ENCODE results near the gene ANKRD63.

ANKRD63 gene

GRCh38 chr15:40329804-40330203 is 46.9 kb upstream of the ANKRD63 start:
- Histone ChIP-seq H3K27me3 (ENCODE audit: insufficient read depth, low read length, poor library complexity) (no peaks in the 10 kb centered on the region), H3K56ac (ENCODE audit: low read length) (no peak overlapping the region), H3K4me3 (ENCODE audit: low read length) (no peak overlapping the region), H4K5ac (ENCODE audit: low read length) (no peak overlapping the region), H3K79me2 (ENCODE audit: control insufficient read depth, insufficient read depth, low read length) (no peaks in the 10 kb centered on the region), H3K4ac (ENCODE audit: low read depth, low read length) (no peak overlapping the region), H2AK5ac (ENCODE audit: low read length) (no peak overlapping the region), H3K4me1 (ENCODE audit: control insufficient read depth, low read depth, low read length) (peaks cover 13% of the 10 kb centered on the region), H3K23ac (ENCODE audit: low read length) (no peak overlapping the region), H3K9ac (ENCODE audit: low read length) (no peak overlapping the region), H2BK120ac (ENCODE audit: low read depth, low read length) (no peak overlapping the region), H3K79me1 (ENCODE audit: low read length) (no peaks in the 10 kb centered on the region), H3K36me3 (ENCODE audit: control insufficient read depth, insufficient read depth, low read length) (no peaks in the 10 kb centered on the region), H3K27ac (ENCODE audit: low read depth, low read length) (no peak overlapping the region), H2BK15ac (replicated peaks; ENCODE audit: low read depth) (no peak overlapping the region), H2BK5ac (ENCODE audit: low read length) (no peak overlapping the region), H3K4me2 (ENCODE audit: low read length) (no peak overlapping the region), H4K8ac (ENCODE audit: low read depth, low read length) (no peak overlapping the region), H3K18ac (ENCODE audit: low read length) (no peak overlapping the region)
- DNase-seq = no peak
- WGBS (ENCODE audit: extremely low coverage, insufficient coverage, low lambda C conversion rate) = no CpG with 5 or more reads among the region's 7 CpGs

- Histone ChIP-seq H3K4me3 (ENCODE audit: low read length) (no peak overlapping the region), H4K5ac (ENCODE audit: low read length) (no peak overlapping the region), H3K27me3 (ENCODE audit: insufficient read depth, low read length, poor library complexity) (no peaks in the 10 kb centered on the region), H2AK5ac (ENCODE audit: low read length) (no peak overlapping the region), H3K18ac (ENCODE audit: low read length) (no peak overlapping the region), H2BK15ac (replicated peaks; ENCODE audit: low read depth) (no peak overlapping the region), H3K23ac (ENCODE audit: low read length) (no peak overlapping the region), H3K4me1 (ENCODE audit: control insufficient read depth, low read depth, low read length) (peaks cover 13% of the 10 kb centered on the region), H2BK5ac (ENCODE audit: low read length) (no peak overlapping the region), H3K27ac (ENCODE audit: low read depth, low read length) (no peak overlapping the region), H4K8ac (ENCODE audit: low read depth, low read length) (no peak overlapping the region), H3K56ac (ENCODE audit: low read length) (peak overlapping the region; percentile 64), H2BK120ac (ENCODE audit: low read depth, low read length) (no peak overlapping the region), H3K4ac (ENCODE audit: low read depth, low read length) (no peak overlapping the region), H3K4me2 (ENCODE audit: low read length) (no peak overlapping the region), H3K79me1 (ENCODE audit: low read length) (no peaks in the 10 kb centered on the region), H3K36me3 (ENCODE audit: control insufficient read depth, insufficient read depth, low read length) (no peaks in the 10 kb centered on the region), H3K79me2 (ENCODE audit: control insufficient read depth, insufficient read depth, low read length) (no peaks in the 10 kb centered on the region), H3K9ac (ENCODE audit: low read length) (no peak overlapping the region)
- WGBS (ENCODE audit: extremely low coverage, insufficient coverage, low lambda C conversion rate) = no CpG with 5 or more reads among the region's 5 CpGs
- DNase-seq = no peak
Observed at GRCh38 chr15:40328751-40329150, 45.9 kb upstream of the ANKRD63 start.

DNA sequence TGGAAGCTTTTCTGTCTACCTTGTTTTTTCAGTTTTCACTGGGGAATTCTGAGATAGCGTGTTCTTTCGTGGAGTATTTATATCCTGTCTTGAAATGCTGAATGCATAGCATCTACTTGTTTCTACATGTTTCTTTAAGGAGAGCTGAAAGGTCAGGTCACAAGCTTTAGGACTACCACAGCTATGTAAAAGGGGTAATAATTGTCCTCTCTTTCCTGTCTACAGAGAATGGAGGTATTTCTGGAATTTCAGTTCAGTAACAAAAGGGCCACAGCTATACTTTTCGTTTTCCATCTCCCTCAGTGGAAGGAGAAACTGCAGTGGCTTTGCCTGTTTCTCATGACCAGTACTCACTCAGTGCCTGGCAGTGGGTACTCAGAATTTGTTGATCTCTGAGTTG is 45.3 kb upstream of the ANKRD63 start:
- no peaks in the 10 kb centered on the region for H3K36me3 ChIP-seq (ENCODE audit: control insufficient read depth, insufficient read depth, low read length)
- peaks cover 13% of the 10 kb centered on the region for H3K4me1 ChIP-seq (ENCODE audit: control insufficient read depth, low read depth, low read length)
- no peak overlapping the region for H3K4me2 ChIP-seq (ENCODE audit: low read length)
- H2BK15ac ChIP-seq (replicated peaks; ENCODE audit: low read depth) = no peak overlapping the region
- no peak overlapping the region for H3K4ac ChIP-seq (ENCODE audit: low read depth, low read length)
- H2AK5ac ChIP-seq (ENCODE audit: low read length) = no peak overlapping the region
- H3K23ac ChIP-seq (ENCODE audit: low read length) = no peak overlapping the region
- H4K8ac ChIP-seq (ENCODE audit: low read depth, low read length) = no peak overlapping the region
- no peak overlapping the region for H2BK120ac ChIP-seq (ENCODE audit: low read depth, low read length)
- H4K5ac ChIP-seq (ENCODE audit: low read length) = no peak overlapping the region
- WGBS (ENCODE audit: extremely low coverage, insufficient coverage, low lambda C conversion rate) = no CpG with 5 or more reads among the region's 3 CpGs
- H3K27me3 ChIP-seq (ENCODE audit: insufficient read depth, low read length, poor library complexity) = no peaks in the 10 kb centered on the region
- peak; percentile 29 for DNase-seq
- no peak overlapping the region for H3K4me3 ChIP-seq (ENCODE audit: low read length)
- H3K79me2 ChIP-seq (ENCODE audit: control insufficient read depth, insufficient read depth, low read length) = no peaks in the 10 kb centered on the region
- no peaks in the 10 kb centered on the region for H3K79me1 ChIP-seq (ENCODE audit: low read length)
- peak overlapping the region; percentile 64 for H3K56ac ChIP-seq (ENCODE audit: low read length)
- H3K9ac ChIP-seq (ENCODE audit: low read length) = peak overlapping the region; percentile 14
- no peak overlapping the region for H3K27ac ChIP-seq (ENCODE audit: low read depth, low read length)
- no peak overlapping the region for H2BK5ac ChIP-seq (ENCODE audit: low read length)
- H3K18ac ChIP-seq (ENCODE audit: low read length) = no peak overlapping the region

DNA sequence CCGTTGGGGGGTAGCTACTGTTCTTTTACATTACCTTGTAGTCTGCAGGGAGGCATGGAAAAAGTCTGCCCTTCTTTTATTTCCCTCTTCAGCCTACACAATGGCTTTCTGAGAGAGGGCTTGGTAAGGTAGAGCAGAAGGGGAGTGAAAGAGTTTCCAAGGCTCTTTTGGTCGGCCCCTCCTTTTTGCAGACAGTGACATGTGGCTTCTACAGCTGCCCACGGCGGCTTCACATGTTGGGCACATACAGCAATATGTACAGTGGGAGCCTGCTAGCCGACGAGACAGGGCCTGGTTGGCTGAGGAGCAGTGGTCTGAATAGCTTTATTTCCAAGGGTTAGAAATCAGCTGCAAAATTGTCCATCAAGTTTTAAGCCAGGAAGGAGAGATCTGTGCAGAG is 44.6 kb upstream of the ANKRD63 start:
- Histone ChIP-seq H2BK15ac (replicated peaks; ENCODE audit: low read depth) (no peak overlapping the region), H2AK5ac (ENCODE audit: low read length) (no peak overlapping the region), H2BK5ac (ENCODE audit: low read length) (no peak overlapping the region), H3K79me2 (ENCODE audit: control insufficient read depth, insufficient read depth, low read length) (no peaks in the 10 kb centered on the region), H3K4ac (ENCODE audit: low read depth, low read length) (no peak overlapping the region), H3K56ac (ENCODE audit: low read length) (no peak overlapping the region), H3K27me3 (ENCODE audit: insufficient read depth, low read length, poor library complexity) (no peaks in the 10 kb centered on the region), H3K36me3 (ENCODE audit: control insufficient read depth, insufficient read depth, low read length) (no peaks in the 10 kb centered on the region), H3K23ac (ENCODE audit: low read length) (no peak overlapping the region), H3K18ac (ENCODE audit: low read length) (no peak overlapping the region), H3K79me1 (ENCODE audit: low read length) (no peaks in the 10 kb centered on the region), H3K27ac (ENCODE audit: low read depth, low read length) (no peak overlapping the region), H3K4me1 (ENCODE audit: control insufficient read depth, low read depth, low read length) (peaks cover 17% of the 10 kb centered on the region), H4K5ac (ENCODE audit: low read length) (no peak overlapping the region), H3K4me3 (ENCODE audit: low read length) (no peak overlapping the region), H4K8ac (ENCODE audit: low read depth, low read length) (no peak overlapping the region), H3K4me2 (ENCODE audit: low read length) (no peak overlapping the region), H2BK120ac (ENCODE audit: low read depth, low read length) (no peak overlapping the region), H3K9ac (ENCODE audit: low read length) (peak overlapping the region; percentile 8)
- no CpG with 5 or more reads among the region's 6 CpGs for WGBS (ENCODE audit: extremely low coverage, insufficient coverage, low lambda C conversion rate)
- DNase-seq = no peak

DNA sequence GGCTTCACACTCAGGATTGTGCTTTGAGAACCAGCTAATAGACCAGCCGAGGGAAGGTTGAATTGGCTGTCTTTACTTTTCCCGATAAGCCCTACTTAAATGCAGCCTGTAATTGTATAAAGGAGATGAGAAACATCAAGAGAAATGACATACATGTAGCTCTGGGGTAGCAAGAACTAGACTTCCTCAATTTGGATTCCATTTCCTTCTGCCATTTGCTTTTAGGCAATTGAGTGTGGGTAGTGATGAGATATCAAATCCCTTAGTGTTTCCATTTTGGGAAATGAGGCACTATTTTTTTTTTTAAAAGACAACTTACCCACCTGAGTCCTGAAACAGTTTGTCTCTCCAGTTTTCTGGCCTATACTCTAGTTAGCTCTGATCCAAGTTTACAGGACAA is 42.8 kb upstream of the ANKRD63 start:
- no CpG with 5 or more reads among the region's 2 CpGs for WGBS (ENCODE audit: extremely low coverage, insufficient coverage, low lambda C conversion rate)
- H4K8ac ChIP-seq (ENCODE audit: low read depth, low read length) = no peak overlapping the region
- no peaks in the 10 kb centered on the region for H3K27me3 ChIP-seq (ENCODE audit: insufficient read depth, low read length, poor library complexity)
- no peak overlapping the region for H2BK5ac ChIP-seq (ENCODE audit: low read length)
- H3K4me2 ChIP-seq (ENCODE audit: low read length) = no peak overlapping the region
- no peak for DNase-seq
- no peak overlapping the region for H3K23ac ChIP-seq (ENCODE audit: low read length)
- no peak overlapping the region for H3K18ac ChIP-seq (ENCODE audit: low read length)
- H3K56ac ChIP-seq (ENCODE audit: low read length) = no peak overlapping the region
- H3K79me1 ChIP-seq (ENCODE audit: low read length) = no peaks in the 10 kb centered on the region
- no peak overlapping the region for H3K4me3 ChIP-seq (ENCODE audit: low read length)
- no peak overlapping the region for H3K4ac ChIP-seq (ENCODE audit: low read depth, low read length)
- H3K27ac ChIP-seq (ENCODE audit: low read depth, low read length) = no peak overlapping the region
- H2BK15ac ChIP-seq (replicated peaks; ENCODE audit: low read depth) = no peak overlapping the region
- H3K4me1 ChIP-seq (ENCODE audit: control insufficient read depth, low read depth, low read length) = peaks cover 18% of the 10 kb centered on the region
- no peak overlapping the region for H3K9ac ChIP-seq (ENCODE audit: low read length)
- H2AK5ac ChIP-seq (ENCODE audit: low read length) = no peak overlapping the region
- no peak overlapping the region for H4K5ac ChIP-seq (ENCODE audit: low read length)
- H3K79me2 ChIP-seq (ENCODE audit: control insufficient read depth, insufficient read depth, low read length) = no peaks in the 10 kb centered on the region
- no peaks in the 10 kb centered on the region for H3K36me3 ChIP-seq (ENCODE audit: control insufficient read depth, insufficient read depth, low read length)
- H2BK120ac ChIP-seq (ENCODE audit: low read depth, low read length) = no peak overlapping the region

- H3K36me3 ChIP-seq (ENCODE audit: control insufficient read depth, insufficient read depth, low read length) = no peaks in the 10 kb centered on the region
- no peak overlapping the region for H4K5ac ChIP-seq (ENCODE audit: low read length)
- no peak overlapping the region for H3K4me3 ChIP-seq (ENCODE audit: low read length)
- no peak overlapping the region for H2BK5ac ChIP-seq (ENCODE audit: low read length)
- H3K79me1 ChIP-seq (ENCODE audit: low read length) = no peaks in the 10 kb centered on the region
- no peak overlapping the region for H2BK15ac ChIP-seq (replicated peaks; ENCODE audit: low read depth)
- H3K23ac ChIP-seq (ENCODE audit: low read length) = no peak overlapping the region
- no peak overlapping the region for H2AK5ac ChIP-seq (ENCODE audit: low read length)
- H3K27me3 ChIP-seq (ENCODE audit: insufficient read depth, low read length, poor library complexity) = no peaks in the 10 kb centered on the region
- H3K79me2 ChIP-seq (ENCODE audit: control insufficient read depth, insufficient read depth, low read length) = no peaks in the 10 kb centered on the region
- no peak overlapping the region for H3K27ac ChIP-seq (ENCODE audit: low read depth, low read length)
- no peak overlapping the region for H3K4ac ChIP-seq (ENCODE audit: low read depth, low read length)
- H3K56ac ChIP-seq (ENCODE audit: low read length) = no peak overlapping the region
- WGBS (ENCODE audit: extremely low coverage, insufficient coverage, low lambda C conversion rate) = no CpG with 5 or more reads among the region's 2 CpGs
- H4K8ac ChIP-seq (ENCODE audit: low read depth, low read length) = no peak overlapping the region
- H3K4me2 ChIP-seq (ENCODE audit: low read length) = no peak overlapping the region
- peaks cover 18% of the 10 kb centered on the region for H3K4me1 ChIP-seq (ENCODE audit: control insufficient read depth, low read depth, low read length)
- no peak overlapping the region for H3K9ac ChIP-seq (ENCODE audit: low read length)
- H2BK120ac ChIP-seq (ENCODE audit: low read depth, low read length) = no peak overlapping the region
- DNase-seq = no peak
- H3K18ac ChIP-seq (ENCODE audit: low read length) = no peak overlapping the region
Observed at GRCh38 chr15:40325188-40325587, 42.3 kb upstream of the ANKRD63 start.
